CD4-positive, CD25-positive, alpha-beta regulatory T cell (primary cell): ENCODE data around the gene SOX5. TPM values are rescaled to one million over a fixed set of nuclear protein-coding genes. Genes with fewer than 3 reads are reported as not detected.

Experiments
- ATAC-seq, 2 donors: fragments of 150-1000 bp; cut with Tn5 transposase; one replicate each; pipeline ENCODE4 v1.10.0; 2021; ENCODE audit warnings: low read depth in 2 of 2, moderate number of reproducible peaks in 2 of 2, moderate library complexity in 1 of 2
- DNase-seq, 3 donors: peaks; one replicate each; pipeline versions ENCODE4 v3.0.0 to v3.0.0-alpha.2; 2012 to 2022; ENCODE audit warnings: mixed read lengths in 1 of 3
- H3K27ac ChIP-seq: one replicate; pipeline ENCODE4 v1.7.0; 2013; ENCODE audit warnings: mild to moderate bottlenecking, low read length; ENCODE audit not compliant: insufficient read depth, poor library complexity, severe bottlenecking
- H3K27me3 ChIP-seq: one replicate; pipeline ENCODE4 v1.7.0; 2013; ENCODE audit warnings: low read length; ENCODE audit not compliant: control insufficient read depth, insufficient read depth
- H3K36me3 ChIP-seq: one replicate; pipeline ENCODE4 v1.7.0; 2013; ENCODE audit warnings: mild to moderate bottlenecking, low read length, moderate library complexity; ENCODE audit not compliant: control insufficient read depth, insufficient read depth
- H3K4me1 ChIP-seq: 2 replicates; pipeline ENCODE4 v1.7.0; 2013; ENCODE audit warnings: mild to moderate bottlenecking, low read length; ENCODE audit not compliant: insufficient read depth, control insufficient read depth, poor library complexity, severe bottlenecking
- H3K4me3 ChIP-seq: one replicate; pipeline ENCODE4 v1.7.0; 2013; ENCODE audit warnings: low read depth, mild to moderate bottlenecking, low read length, moderate library complexity
- H3K9me3 ChIP-seq, 2 experiments: 1 replicate in 1 of 2; 2 replicates in 1 of 2; pipeline ENCODE4 v1.7.0; 2013; ENCODE audit warnings: low read length in 2 of 2, mild to moderate bottlenecking in 1 of 2, moderate library complexity in 1 of 2; ENCODE audit not compliant: control insufficient read depth in 2 of 2
- H3K27ac Mint-ChIP-seq, 3 donors: one replicate each; pipeline ENCODE4 v1.8.0; 2020 to 2022; ENCODE audit warnings: mild to moderate bottlenecking in 3 of 3, mixed read lengths in 3 of 3, moderate library complexity in 2 of 3
- H3K27me3 Mint-ChIP-seq: one replicate; pipeline ENCODE4 v1.8.0; 2022; ENCODE audit warnings: mild to moderate bottlenecking, mixed read lengths
- H3K36me3 Mint-ChIP-seq: one replicate; pipeline ENCODE4 v1.8.0; 2020; ENCODE audit warnings: mixed read lengths
- H3K4me1 Mint-ChIP-seq, 4 donors: one replicate each; pipeline ENCODE4 v1.8.0; 2020 to 2022; ENCODE audit warnings: mixed read lengths in 4 of 4, mild to moderate bottlenecking in 1 of 4
- H3K4me3 Mint-ChIP-seq, 4 donors: one replicate each; pipeline ENCODE4 v1.8.0; 2020 to 2022; ENCODE audit warnings: mild to moderate bottlenecking in 4 of 4, mixed read lengths in 4 of 4, moderate library complexity in 3 of 4
- H3K9me3 Mint-ChIP-seq, 7 donors: one replicate each; pipeline ENCODE4 v1.8.0; 2020 to 2022; ENCODE audit warnings: mixed read lengths in 7 of 7, mild to moderate bottlenecking in 3 of 7, moderate library complexity in 2 of 7
- polyA plus RNA-seq, 4 donors: library from polyadenylated mRNA; unstranded; fragments of 300-500 nt; fragmentation: Illumina TruSeq; gene quantifications; one replicate each; pipeline ENCODE4 v1.2.3, GENCODE V29; 2021
- total RNA-seq: library from RNA; stranded (reverse); gene quantifications from one replicate; pipeline ENCODE4 v1.2.3, GENCODE V29; 2022

SOX5 gene
- total RNA-seq (not detected), polyA plus RNA-seq (not detected)

DNA sequence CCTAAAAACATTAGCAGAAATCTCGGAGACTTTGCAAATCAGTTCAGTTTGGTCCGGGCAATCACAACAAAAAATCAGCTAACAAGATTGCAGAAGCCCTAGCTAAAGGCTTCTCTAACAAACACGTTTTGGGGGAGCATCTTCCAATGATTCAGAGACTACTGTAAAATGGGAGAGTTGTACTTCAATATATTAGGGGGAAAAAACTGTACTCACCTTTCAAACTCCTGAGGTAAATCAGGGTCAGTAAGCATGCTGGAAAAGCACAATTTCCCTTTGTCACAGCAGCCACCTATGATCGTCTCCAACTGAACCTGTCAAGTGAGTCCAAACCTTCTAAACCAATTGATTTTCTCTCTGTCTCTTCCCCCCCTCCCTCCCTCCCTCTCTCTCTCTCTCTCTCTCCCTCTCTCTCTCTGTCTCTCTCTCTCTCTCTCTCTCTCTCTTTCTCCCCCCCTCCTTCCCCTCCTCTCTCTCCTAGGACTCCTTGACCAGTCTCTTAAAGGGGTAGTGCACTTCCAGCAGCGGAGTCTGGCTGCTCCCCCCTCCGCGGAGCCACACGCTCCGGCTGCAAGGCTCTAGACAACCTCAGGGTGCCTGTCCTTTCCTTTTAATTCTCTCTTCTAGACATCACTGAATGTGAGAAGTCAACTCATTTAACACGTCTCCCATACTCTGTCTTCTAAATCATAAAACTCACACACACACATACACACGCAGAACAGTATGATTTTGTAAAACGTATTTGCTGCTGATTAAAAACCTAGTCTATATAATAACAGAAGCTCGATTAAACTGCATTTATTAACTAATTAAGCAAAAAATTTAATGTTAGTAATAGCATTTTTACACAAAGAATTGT lies at the start of gene SOX5:
Gene SOX5 (minus strand): TSS at position 323 of the 862 bp plus-strand sequence. CDS start 69 bp downstream, at position 254.
- H3K27me3 Mint-ChIP-seq: peaks cover 4% of the 10 kb centered on the region

DNA sequence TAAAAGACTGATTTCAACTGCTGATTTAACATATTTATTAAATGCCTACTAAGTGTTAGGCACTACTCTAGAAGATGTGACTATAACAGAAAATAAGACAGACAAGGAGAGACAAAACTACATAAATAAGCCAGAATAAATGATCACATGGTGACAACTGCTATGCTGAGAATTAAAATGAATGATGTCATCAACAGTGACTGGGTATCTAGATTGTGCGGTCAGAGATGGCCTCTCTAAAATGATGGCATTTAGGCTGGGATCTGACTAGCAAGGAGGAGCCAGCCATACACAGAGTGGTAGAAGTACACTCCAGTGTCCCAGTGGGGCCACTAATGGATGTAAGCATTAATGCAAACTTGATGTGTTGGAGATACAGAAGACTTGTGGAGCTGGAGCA lies 37.6 kb upstream of the SOX5 start:
- Histone ChIP-seq H3K27ac (no peak overlapping the region), H3K27me3 (no peaks in the 10 kb centered on the region), H3K4me1 (no peaks in the 10 kb centered on the region), H3K36me3 (no peaks in the 10 kb centered on the region), H3K4me3 (no peak overlapping the region), H3K9me3 (no peaks in the 10 kb centered on the region)
- no peak overlapping the region for H3K4me3 Mint-ChIP-seq
- H3K27ac Mint-ChIP-seq: no peak overlapping the region
- ATAC-seq (no peak), DNase-seq (no peak)
- H3K36me3 Mint-ChIP-seq: no peaks in the 10 kb centered on the region
- H3K27me3 Mint-ChIP-seq: no peaks in the 10 kb centered on the region
- H3K9me3 Mint-ChIP-seq: peaks cover 0 to 19% (median 4%) of the 10 kb centered on the region in 7 donors
- H3K4me1 Mint-ChIP-seq: no peaks in the 10 kb centered on the region

More for the DNA sequence above, at the start of gene SOX5:
- Histone ChIP-seq H3K4me3 (no peak within 1 kb of the TSS), H3K36me3 (no peaks in the 10 kb centered on the region), H3K9me3 (no peaks in the 10 kb centered on the region), H3K27ac (no peak within 1 kb of the TSS), H3K27me3 (no peaks in the 10 kb centered on the region), H3K4me1 (no peaks in the 10 kb centered on the region)
- peaks cover 0 to 3% (median 0%) of the 10 kb centered on the region in 7 donors for H3K9me3 Mint-ChIP-seq
- no peak for DNase-seq
- ATAC-seq: no peak
- no peaks in the 10 kb centered on the region for H3K4me1 Mint-ChIP-seq
- H3K36me3 Mint-ChIP-seq: no peaks in the 10 kb centered on the region
- no peak within 1 kb of the TSS for H3K27ac Mint-ChIP-seq
- H3K4me3 Mint-ChIP-seq: no peak within 1 kb of the TSS

DNA sequence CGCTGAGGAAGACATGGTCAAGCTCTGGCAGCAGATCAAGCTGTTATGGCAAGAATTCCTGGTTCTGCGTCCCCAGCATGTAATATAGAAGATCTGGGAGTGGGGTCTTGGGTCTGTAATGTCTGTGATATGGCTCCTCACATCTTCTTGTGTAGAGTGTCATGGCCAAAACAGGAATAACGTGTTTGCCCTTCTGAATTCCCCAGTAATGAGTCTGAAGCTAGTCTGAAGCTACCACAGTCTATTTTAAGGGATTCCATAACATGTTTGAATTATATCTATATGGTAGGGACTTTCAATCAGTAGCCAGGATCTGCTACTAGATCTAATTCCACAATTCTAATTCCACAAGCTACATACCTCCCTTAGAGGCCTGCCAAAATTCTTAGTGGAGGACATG lies 31.4 kb upstream of the SOX5 start:
- Mint-ChIP-seq H3K27me3 (no peaks in the 10 kb centered on the region), H3K36me3 (no peaks in the 10 kb centered on the region), H3K9me3 (peaks cover 0 to 3% (median 0%) of the 10 kb centered on the region in 7 donors), H3K4me3 (no peak overlapping the region), H3K27ac (no peak overlapping the region), H3K4me1 (no peaks in the 10 kb centered on the region)
- no peaks in the 10 kb centered on the region for H3K36me3 ChIP-seq
- no peaks in the 10 kb centered on the region for H3K9me3 ChIP-seq
- DNase-seq (no peak), ATAC-seq (no peak)
- H3K27ac ChIP-seq: no peak overlapping the region
- H3K4me1 ChIP-seq: no peaks in the 10 kb centered on the region
- H3K27me3 ChIP-seq: no peaks in the 10 kb centered on the region
- H3K4me3 ChIP-seq: no peak overlapping the region

DNA sequence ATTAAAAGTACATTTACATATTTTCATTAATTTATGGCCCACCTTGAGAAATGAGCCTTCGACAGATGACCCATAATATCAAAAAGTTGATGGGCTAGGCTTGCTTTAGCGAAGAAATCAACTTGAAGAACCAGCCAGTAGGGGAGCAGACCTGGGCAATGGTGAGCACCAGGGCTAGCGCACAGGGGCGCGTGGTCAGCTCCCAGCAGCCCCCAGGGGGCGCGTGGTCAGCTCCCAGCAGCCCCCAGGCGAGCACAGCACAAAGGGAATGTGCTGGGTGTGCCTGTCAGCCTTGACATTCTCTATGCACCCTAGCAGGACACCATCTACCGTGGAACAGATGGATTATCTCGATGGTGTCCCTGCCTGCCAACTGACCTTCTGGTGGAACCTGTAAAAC lies 15.3 kb upstream of the SOX5 start:
- H3K27ac ChIP-seq: no peak overlapping the region
- H3K27me3 ChIP-seq: no peaks in the 10 kb centered on the region
- no peak overlapping the region for H3K4me3 Mint-ChIP-seq
- no peak for DNase-seq
- no peaks in the 10 kb centered on the region for H3K36me3 ChIP-seq
- H3K4me1 ChIP-seq: no peaks in the 10 kb centered on the region
- H3K4me1 Mint-ChIP-seq: no peaks in the 10 kb centered on the region
- no peaks in the 10 kb centered on the region for H3K27me3 Mint-ChIP-seq
- peaks cover 0 to 5% (median 2%) of the 10 kb centered on the region in 7 donors for H3K9me3 Mint-ChIP-seq
- H3K4me3 ChIP-seq: no peak overlapping the region
- no peak overlapping the region for H3K27ac Mint-ChIP-seq
- ATAC-seq: no peak
- H3K9me3 ChIP-seq: no peaks in the 10 kb centered on the region
- no peaks in the 10 kb centered on the region for H3K36me3 Mint-ChIP-seq

DNA sequence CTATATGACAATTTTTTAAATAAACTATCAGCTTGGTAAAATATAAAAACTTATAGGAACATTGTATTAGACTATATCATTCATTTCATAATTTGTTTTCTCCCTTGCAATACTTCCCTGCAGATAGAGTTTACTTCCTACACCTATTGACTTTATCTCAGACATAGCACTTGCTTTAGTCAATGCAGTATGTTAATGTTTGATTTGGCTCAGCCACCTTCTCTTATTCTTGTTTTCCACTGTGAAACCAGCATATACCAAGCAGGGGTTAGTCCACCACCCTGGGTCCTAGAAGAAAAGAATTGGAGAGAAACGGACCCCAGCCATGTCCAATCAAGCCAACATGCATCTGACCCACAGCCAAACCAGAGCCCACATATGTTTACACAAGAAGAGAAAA lies 10.4 kb upstream of the SOX5 start:
- Mint-ChIP-seq H3K4me3 (no peak overlapping the region), H3K27ac (no peak overlapping the region), H3K27me3 (no peaks in the 10 kb centered on the region), H3K36me3 (no peaks in the 10 kb centered on the region), H3K4me1 (no peaks in the 10 kb centered on the region), H3K9me3 (peaks cover 0 to 6% (median 0%) of the 10 kb centered on the region in 7 donors)
- H3K36me3 ChIP-seq: no peaks in the 10 kb centered on the region
- H3K27ac ChIP-seq: no peak overlapping the region
- H3K27me3 ChIP-seq: no peaks in the 10 kb centered on the region
- no peaks in the 10 kb centered on the region for H3K9me3 ChIP-seq
- no peak for DNase-seq
- no peak overlapping the region for H3K4me3 ChIP-seq
- H3K4me1 ChIP-seq: no peaks in the 10 kb centered on the region
- ATAC-seq: no peak

DNA sequence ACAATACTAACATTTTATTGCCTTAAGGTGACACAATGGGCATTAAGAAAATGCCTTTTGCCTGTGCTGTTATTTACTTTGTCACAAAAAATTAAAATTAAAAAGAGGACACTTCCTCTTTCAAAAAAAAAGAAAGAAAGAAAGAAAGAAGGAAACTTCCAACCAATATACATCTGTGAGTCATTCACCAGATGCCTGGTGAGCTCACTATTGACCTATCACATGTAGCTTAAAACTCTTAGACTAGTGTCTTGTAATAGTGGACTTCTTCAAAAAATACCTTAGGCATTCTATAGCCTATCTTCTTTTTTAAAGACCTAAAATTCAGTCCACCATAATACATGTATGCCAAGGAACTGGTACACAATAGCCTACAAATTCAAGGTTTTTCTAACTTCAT lies 4.9 kb upstream of the SOX5 start:
- DNase-seq (no peak), ATAC-seq (no peak)
- H3K9me3 ChIP-seq: no peaks in the 10 kb centered on the region
- Mint-ChIP-seq H3K4me3 (no peak overlapping the region), H3K4me1 (no peaks in the 10 kb centered on the region), H3K9me3 (peaks cover 0 to 3% (median 0%) of the 10 kb centered on the region in 7 donors), H3K27ac (no peak overlapping the region), H3K36me3 (no peaks in the 10 kb centered on the region), H3K27me3 (peaks cover 4% of the 10 kb centered on the region)
- H3K4me1 ChIP-seq: no peaks in the 10 kb centered on the region
- H3K27ac ChIP-seq: no peak overlapping the region
- no peaks in the 10 kb centered on the region for H3K27me3 ChIP-seq
- no peak overlapping the region for H3K4me3 ChIP-seq
- H3K36me3 ChIP-seq: no peaks in the 10 kb centered on the region

DNA sequence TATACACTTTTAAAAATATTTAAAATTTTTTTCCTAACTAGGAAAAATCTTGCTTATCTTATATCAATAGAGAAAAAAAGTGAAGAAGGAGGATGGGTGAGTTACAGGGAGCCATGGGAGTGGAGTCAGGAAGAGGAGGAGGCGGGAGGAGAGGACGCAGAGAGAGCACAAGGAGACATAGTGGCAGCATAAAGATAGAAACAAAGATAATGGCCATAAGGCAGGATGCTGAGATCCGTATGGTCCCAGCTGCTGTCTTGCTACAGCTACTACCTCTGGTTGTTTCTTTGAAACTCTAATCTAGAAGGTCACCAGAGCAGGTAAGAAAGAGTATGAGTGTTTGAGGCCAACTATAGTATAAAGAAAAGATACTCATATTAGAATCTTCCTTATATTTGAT lies 2.6 kb upstream of the SOX5 start:
- Mint-ChIP-seq H3K27me3 (peaks cover 4% of the 10 kb centered on the region), H3K4me3 (no peak overlapping the region), H3K9me3 (peaks cover 0 to 3% (median 0%) of the 10 kb centered on the region in 7 donors), H3K36me3 (no peaks in the 10 kb centered on the region), H3K27ac (no peak overlapping the region), H3K4me1 (no peaks in the 10 kb centered on the region)
- Histone ChIP-seq H3K27ac (no peak overlapping the region), H3K4me3 (no peak overlapping the region), H3K27me3 (no peaks in the 10 kb centered on the region), H3K36me3 (no peaks in the 10 kb centered on the region), H3K9me3 (no peaks in the 10 kb centered on the region), H3K4me1 (no peaks in the 10 kb centered on the region)
- ATAC-seq: no peak
- DNase-seq: no peak
